ENCODE results near the gene TNFRSF25.

TNFRSF25 gene

DNA sequence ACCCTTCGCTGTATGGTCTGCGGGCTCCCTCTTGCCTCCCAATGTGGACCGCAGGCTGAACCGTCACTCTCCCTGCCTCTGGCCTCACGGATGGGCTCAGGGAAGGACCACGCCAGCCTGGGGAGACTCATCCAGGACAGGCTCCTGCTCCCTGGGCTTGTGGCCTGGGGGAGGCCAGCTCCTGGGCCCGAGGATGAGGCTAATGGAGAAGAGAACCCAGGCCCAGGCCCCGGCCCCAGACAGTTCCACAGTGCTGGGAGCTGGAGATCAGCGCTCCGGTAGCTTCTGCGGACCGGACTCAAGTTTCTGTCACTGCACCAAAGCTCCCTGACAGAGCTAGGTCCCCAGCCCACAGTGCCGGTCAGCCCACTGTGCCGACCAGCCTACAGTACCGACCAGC is 38.9 kb upstream of the TNFRSF25 start:
- Histone ChIP-seq H3K9ac (ENCODE audit: insufficient read length) (no peak overlapping the region), H3K27ac (no peak overlapping the region), H3K4me3 (no peak overlapping the region), H3K9me3 (ENCODE audit: low read depth, low read length) (no peaks in the 10 kb centered on the region), H3K36me3 (ENCODE audit: insufficient read depth, low read length) (no peaks in the 10 kb centered on the region)
- DNase-seq (ENCODE audit: low read depth, low spot score), result no peak
- TF ChIP-seq EZH2 (IDR thresholded peaks at IDR 0.05), result no peak
- TF ChIP-seq POLR2AphosphoS5 (IDR thresholded peaks at IDR 0.05; ENCODE audit: borderline replicate concordance, low read depth, low read length), result no peak
- TF ChIP-seq FOXP2 (optimal IDR thresholded peaks at IDR 0.05; ENCODE audit: control extremely low read depth, extremely low read length, insufficient read depth), result no peak

DNA sequence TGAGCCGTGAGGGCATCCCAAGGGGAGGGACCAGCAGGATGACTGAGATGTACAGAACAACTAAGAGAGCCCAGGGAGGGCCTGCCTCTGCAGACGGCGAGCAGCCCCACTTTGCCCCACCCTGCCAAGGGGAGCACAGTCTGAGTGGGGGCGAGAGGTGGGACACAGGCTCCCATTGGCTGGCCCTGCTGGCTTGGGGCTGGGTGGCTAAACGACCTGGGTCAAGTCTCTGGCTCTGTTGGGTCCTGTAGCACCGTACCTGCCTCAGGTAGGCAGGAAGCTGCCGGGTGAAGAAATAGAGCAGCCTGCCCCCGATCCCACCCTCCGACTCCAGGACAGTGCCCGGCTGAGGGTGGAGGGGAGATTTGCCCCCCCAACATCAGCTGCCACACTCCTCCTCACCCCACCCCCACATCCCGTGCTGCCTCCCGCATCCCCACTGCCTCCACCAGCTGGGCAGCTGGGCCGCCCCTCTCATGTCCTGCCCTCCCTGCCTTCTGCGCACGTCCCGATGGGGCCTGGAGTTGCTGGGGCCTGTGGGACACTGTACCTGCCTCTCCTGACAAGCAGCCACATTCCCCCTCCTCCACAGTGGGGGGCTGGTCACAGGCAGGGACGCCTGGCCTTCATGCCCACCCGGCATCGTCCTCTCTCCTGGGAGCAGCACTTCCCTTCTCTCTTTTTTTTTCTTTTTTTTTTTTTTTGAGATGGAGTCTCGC is 38.1 kb upstream of the TNFRSF25 start:
- H3K9me3 ChIP-seq (ENCODE audit: low read depth, low read length), result no peaks in the 10 kb centered on the region
- no peak overlapping the region for H3K4me3 ChIP-seq
- no peak for TF ChIP-seq POLR2AphosphoS5 (IDR thresholded peaks at IDR 0.05; ENCODE audit: borderline replicate concordance, low read depth, low read length)
- TF ChIP-seq EZH2 (IDR thresholded peaks at IDR 0.05), result no peak
- no peak for TF ChIP-seq FOXP2 (optimal IDR thresholded peaks at IDR 0.05; ENCODE audit: control extremely low read depth, extremely low read length, insufficient read depth)
- no peaks in the 10 kb centered on the region for H3K36me3 ChIP-seq (ENCODE audit: insufficient read depth, low read length)
- no peak for DNase-seq (ENCODE audit: low read depth, low spot score)
- no peak overlapping the region for H3K27ac ChIP-seq
- no peak overlapping the region for H3K9ac ChIP-seq (ENCODE audit: insufficient read length)

DNA sequence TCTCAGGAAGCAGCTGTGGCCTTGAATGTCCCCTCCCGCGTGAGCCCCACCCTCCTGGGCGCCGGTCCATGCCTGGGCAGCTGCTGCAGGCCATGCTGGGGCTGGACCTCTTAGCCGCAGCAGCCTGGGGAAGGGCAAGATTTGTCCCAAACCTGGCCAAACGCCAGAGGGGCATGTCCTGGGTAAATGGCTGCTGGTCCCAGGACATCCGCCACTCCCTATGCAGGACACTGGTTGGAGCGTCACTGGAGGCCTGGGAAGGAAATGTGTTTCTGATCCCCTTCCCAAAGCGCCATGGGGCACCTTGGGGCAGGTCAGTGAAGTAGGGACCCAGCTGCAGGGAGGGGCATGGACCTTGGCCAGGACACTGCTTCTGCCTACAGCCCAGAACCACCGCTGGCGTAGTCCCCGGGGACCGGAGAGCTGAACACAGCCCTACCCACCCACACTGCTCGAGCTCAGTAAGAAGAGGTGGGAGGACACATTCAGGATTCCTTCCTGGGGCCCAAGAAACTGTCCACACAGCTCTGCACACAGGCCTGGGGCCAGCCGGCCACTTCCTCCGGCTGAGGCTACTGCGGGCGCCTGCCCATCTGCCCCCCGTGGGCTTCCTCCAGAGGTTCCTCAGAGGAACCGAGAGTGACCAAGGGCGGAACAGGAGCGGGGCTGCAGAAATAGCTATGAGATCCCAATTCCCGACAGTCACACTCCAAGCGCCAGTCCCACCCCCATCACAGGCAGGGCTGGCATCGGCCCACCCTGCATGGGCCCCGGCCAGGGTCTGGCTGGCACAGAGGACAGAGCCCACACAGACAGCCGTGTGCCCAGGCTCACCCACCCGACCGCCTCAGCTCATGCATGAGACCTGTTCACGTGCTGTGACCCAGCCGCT is 36.3 kb upstream of the TNFRSF25 start:
- Histone ChIP-seq H3K9me3 (ENCODE audit: low read depth, low read length) (no peaks in the 10 kb centered on the region), H3K36me3 (ENCODE audit: insufficient read depth, low read length) (no peaks in the 10 kb centered on the region), H3K27ac (no peak overlapping the region), H3K9ac (ENCODE audit: insufficient read length) (no peak overlapping the region), H3K4me3 (no peak overlapping the region)
- DNase-seq (ENCODE audit: low read depth, low spot score), result no peak
- TF ChIP-seq POLR2AphosphoS5 (IDR thresholded peaks at IDR 0.05; ENCODE audit: borderline replicate concordance, low read depth, low read length) (no peak), EZH2 (IDR thresholded peaks at IDR 0.05) (no peak), FOXP2 (optimal IDR thresholded peaks at IDR 0.05; ENCODE audit: control extremely low read depth, extremely low read length, insufficient read depth) (no peak)

DNA sequence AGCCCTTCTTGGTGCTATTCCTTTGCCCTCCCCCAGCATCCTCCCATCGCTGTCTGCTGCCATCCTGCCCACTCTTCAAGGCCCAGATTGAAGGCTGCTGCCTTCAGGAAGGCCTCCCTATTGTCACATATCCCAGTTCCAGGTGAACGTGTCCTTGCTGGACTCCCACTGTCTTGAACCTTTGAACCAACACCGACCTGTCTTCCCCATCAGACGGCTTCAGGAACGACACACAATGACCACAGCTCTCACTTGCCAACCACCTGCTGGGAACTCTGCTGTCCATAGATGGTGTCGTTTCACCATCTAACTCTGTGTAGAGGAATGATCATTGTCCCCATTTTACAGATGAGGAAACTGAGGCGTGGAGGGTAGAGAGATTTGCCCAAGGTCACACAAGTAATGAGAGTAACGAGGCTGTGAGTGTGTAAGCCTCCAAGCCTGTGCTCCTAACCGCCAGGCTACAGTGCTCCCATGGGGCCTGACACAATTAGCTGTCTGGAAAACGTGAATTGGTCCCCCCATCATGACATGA is 35.4 kb upstream of the TNFRSF25 start:
- no peak for TF ChIP-seq POLR2AphosphoS5 (IDR thresholded peaks at IDR 0.05; ENCODE audit: borderline replicate concordance, low read depth, low read length)
- no peak for TF ChIP-seq FOXP2 (optimal IDR thresholded peaks at IDR 0.05; ENCODE audit: control extremely low read depth, extremely low read length, insufficient read depth)
- TF ChIP-seq EZH2 (IDR thresholded peaks at IDR 0.05), result no peak
- H3K9me3 ChIP-seq (ENCODE audit: low read depth, low read length), result no peaks in the 10 kb centered on the region
- no peak overlapping the region for H3K4me3 ChIP-seq
- H3K36me3 ChIP-seq (ENCODE audit: insufficient read depth, low read length), result no peaks in the 10 kb centered on the region
- H3K27ac ChIP-seq, result no peak overlapping the region
- H3K9ac ChIP-seq (ENCODE audit: insufficient read length), result no peak overlapping the region
- no peak for DNase-seq (ENCODE audit: low read depth, low spot score)

DNA sequence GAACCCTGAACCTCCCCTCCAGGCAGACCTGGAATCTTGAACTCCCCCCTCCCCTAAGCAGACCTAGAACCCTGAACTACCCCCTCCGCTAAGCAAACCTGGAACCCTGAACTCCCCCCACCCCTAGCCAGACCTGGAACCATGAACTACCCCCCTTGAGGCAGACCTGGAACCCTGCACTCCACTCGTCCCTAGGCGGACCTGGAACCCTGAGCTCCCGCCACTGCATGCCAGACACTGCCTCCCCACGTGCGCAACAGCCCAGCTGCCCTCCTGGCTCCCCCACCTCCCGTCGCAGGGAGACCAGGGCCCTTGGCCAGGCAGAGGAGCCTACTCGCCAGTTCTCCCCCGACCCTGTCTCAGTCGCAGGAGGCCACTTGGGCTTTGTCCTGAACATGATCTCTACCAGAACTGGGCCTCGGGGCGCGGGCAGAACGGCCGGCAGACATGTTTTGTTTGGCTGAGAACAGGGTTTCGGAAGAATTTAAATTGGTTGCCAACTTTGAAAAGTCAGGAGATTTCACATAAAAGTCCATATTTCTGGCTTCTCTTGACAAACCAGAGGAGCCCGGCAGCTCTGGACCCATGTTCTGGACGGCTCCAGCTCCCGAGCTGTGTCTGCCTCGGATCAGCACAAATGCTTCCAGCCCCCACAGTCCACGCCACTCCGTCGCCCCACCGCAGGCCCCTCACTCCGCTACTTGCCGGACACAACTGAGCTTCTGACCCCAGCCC is 34.7 kb upstream of the TNFRSF25 start:
- Histone ChIP-seq H3K27ac (no peak overlapping the region), H3K4me3 (no peak overlapping the region), H3K9ac (ENCODE audit: insufficient read length) (no peak overlapping the region), H3K9me3 (ENCODE audit: low read depth, low read length) (no peaks in the 10 kb centered on the region), H3K36me3 (ENCODE audit: insufficient read depth, low read length) (no peaks in the 10 kb centered on the region)
- DNase-seq (ENCODE audit: low read depth, low spot score), result no peak
- no peak for TF ChIP-seq POLR2AphosphoS5 (IDR thresholded peaks at IDR 0.05; ENCODE audit: borderline replicate concordance, low read depth, low read length)
- no peak for TF ChIP-seq EZH2 (IDR thresholded peaks at IDR 0.05)
- no peak for TF ChIP-seq FOXP2 (optimal IDR thresholded peaks at IDR 0.05; ENCODE audit: control extremely low read depth, extremely low read length, insufficient read depth)

DNA sequence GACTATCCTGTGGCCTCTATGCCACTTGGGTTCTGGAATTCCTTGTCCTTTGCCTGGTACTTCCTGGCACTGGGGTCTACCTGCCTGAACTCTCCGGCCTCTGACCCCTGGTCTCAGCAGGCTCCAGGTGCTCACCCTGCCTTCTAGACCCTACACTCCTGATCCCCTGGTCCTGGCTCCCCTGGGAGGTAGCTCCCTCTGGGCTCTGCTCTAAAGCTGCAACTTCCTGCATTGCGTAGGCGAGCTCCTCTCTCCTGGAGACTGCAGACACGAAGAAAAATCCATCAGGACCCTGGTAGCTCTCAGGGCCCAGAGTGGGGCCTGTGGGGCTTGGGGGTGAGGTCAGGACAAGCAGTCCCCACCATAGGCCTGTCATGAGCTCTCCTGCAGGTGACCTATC is 33.3 kb upstream of the TNFRSF25 start:
- Histone ChIP-seq H3K4me3 (no peak overlapping the region), H3K9ac (ENCODE audit: insufficient read length) (no peak overlapping the region), H3K36me3 (ENCODE audit: insufficient read depth, low read length) (no peaks in the 10 kb centered on the region), H3K27ac (no peak overlapping the region), H3K9me3 (ENCODE audit: low read depth, low read length) (no peaks in the 10 kb centered on the region)
- TF ChIP-seq POLR2AphosphoS5 (IDR thresholded peaks at IDR 0.05; ENCODE audit: borderline replicate concordance, low read depth, low read length), result no peak
- TF ChIP-seq EZH2 (IDR thresholded peaks at IDR 0.05), result no peak
- TF ChIP-seq FOXP2 (optimal IDR thresholded peaks at IDR 0.05; ENCODE audit: control extremely low read depth, extremely low read length, insufficient read depth), result no peak
- DNase-seq (ENCODE audit: low read depth, low spot score), result no peak

DNA sequence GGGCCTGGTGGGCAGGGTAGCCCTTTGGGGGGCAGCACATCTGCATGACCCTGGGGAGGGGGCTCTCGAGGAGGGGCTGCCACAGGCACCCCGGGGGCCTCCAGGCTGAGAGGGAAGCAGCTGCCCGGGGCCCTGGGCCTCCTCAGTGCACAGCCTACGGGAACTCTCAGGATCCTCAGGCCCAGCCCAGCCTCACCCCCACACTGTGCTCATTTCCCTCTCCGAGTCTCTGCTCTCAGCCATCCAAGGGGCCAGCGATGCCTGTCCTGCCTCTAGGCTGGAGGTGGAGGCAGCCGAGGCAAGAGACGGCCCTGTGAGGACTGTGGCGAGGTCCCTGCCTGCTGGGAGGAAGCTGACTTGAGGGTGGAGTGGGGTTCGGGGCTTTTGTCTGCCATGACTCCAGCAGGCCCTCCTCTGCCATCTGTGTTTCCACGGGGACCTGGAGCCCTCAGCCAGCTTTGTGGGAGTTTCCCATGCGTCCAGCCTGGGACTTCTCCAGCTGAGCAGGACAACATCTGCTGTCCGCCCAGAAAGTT is 32.7 kb upstream of the TNFRSF25 start:
- Histone ChIP-seq H3K9me3 (ENCODE audit: low read depth, low read length) (no peaks in the 10 kb centered on the region), H3K4me3 (no peak overlapping the region), H3K36me3 (ENCODE audit: insufficient read depth, low read length) (no peaks in the 10 kb centered on the region), H3K27ac (no peak overlapping the region), H3K9ac (ENCODE audit: insufficient read length) (no peak overlapping the region)
- TF ChIP-seq FOXP2 (optimal IDR thresholded peaks at IDR 0.05; ENCODE audit: control extremely low read depth, extremely low read length, insufficient read depth) (no peak), EZH2 (IDR thresholded peaks at IDR 0.05) (no peak), POLR2AphosphoS5 (IDR thresholded peaks at IDR 0.05; ENCODE audit: borderline replicate concordance, low read depth, low read length) (no peak)
- no peak for DNase-seq (ENCODE audit: low read depth, low spot score)
